Calu3 (cell line): ENCODE results near the gene ELN. TPM values are rescaled to one million over a fixed set of nuclear protein-coding genes. Genes with fewer than 3 reads are reported as not detected.
A peak's percentile ranks its signal among the peaks of the same experiment; 100 is the strongest.

Source experiments
- BruUV-seq: library from RNA; stranded (reverse); fragments of 400-500 nt; replicated peaks from 2 replicates; lab custom pipeline; 2021; lab: Mats Ljungman, UMichigan
- CTCF ChIA-PET: fragments of 300-600 bp; sonication (Branson Sonifier 250); formaldehyde crosslinking; loops from one replicate; lab custom pipeline; 2022; ENCODE audit warnings: antibody characterized with exemption; lab: Charles Lee
- DNase-seq: peaks from one replicate; pipeline ENCODE4 v3.0.0; 2022
- H3K27ac Mint-ChIP-seq: one replicate; pipeline ENCODE4 v1.8.0; 2022; ENCODE audit warnings: mixed read lengths; ENCODE audit not compliant: unreplicated experiment
- H3K27me3 Mint-ChIP-seq: one replicate; pipeline ENCODE4 v1.8.0; 2022; ENCODE audit warnings: mixed read lengths; ENCODE audit not compliant: unreplicated experiment
- H3K36me3 Mint-ChIP-seq: one replicate; pipeline ENCODE4 v1.8.0; 2022; ENCODE audit warnings: mild to moderate bottlenecking, moderate library complexity, mixed read lengths; ENCODE audit not compliant: insufficient read depth, unreplicated experiment
- H3K4me1 Mint-ChIP-seq: one replicate; pipeline ENCODE4 v1.8.0; 2022; ENCODE audit warnings: mild to moderate bottlenecking, low read depth, mixed read lengths; ENCODE audit not compliant: unreplicated experiment
- H3K4me3 Mint-ChIP-seq: one replicate; pipeline ENCODE4 v1.8.0; 2022; ENCODE audit warnings: mild to moderate bottlenecking, low read depth, moderate library complexity, mixed read lengths; ENCODE audit not compliant: unreplicated experiment
- H3K9me3 Mint-ChIP-seq: one replicate; pipeline ENCODE4 v1.8.0; 2022; ENCODE audit warnings: low read depth, mixed read lengths; ENCODE audit not compliant: unreplicated experiment
- intact Hi-C: fragments of 100-400 bp; cut with micrococcal nuclease; formaldehyde crosslinking; loops from one replicate; pipeline ENCODE4 v1.10.0; 2022; ENCODE audit not compliant: unreplicated experiment
- total RNA-seq: library from RNA; stranded (reverse); gene quantifications from 2 replicates; pipeline ENCODE4 v1.2.3, GENCODE V29; 2022
- TF ChIP-seq, protein P1 (sequence below): fragments of 200-600 bp; IDR thresholded peaks from one replicate; pipeline ENCODE4 v1.8.0; 2022; ENCODE audit warnings: antibody characterized with exemption; ENCODE audit not compliant: unreplicated experiment

Gene ELN
- total RNA-seq, 1 experiment from 2014 or later: 0.42 TPM

DNA sequence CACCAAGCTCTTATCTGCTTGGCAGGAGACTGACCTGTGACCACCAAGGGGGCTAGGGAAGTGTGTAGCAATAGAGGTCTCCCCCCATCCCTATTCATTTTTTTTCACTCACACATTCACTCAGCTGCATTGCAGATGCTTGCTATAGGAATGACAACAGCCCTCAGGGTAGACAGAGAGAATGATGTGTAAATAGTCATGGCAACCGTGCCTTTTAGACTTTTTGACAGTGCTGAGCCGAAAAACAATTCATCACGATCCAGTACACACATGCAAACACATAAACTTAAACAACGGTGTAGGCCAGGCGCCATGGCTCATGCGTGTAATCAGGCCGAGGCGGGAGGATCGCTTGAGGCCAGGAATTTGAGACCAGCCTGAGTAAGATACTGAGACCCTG is 7.6 kb upstream of the ELN start:
- BruUV-seq: no TSS peak
- H3K27me3 Mint-ChIP-seq: peaks cover 38% of the 10 kb centered on the region
- H3K4me1 Mint-ChIP-seq: no peaks in the 10 kb centered on the region
- H3K9me3 Mint-ChIP-seq: no peaks in the 10 kb centered on the region
- H3K36me3 Mint-ChIP-seq: peaks cover 5% of the 10 kb centered on the region
- intact Hi-C loops: no loop called here
- no peak for DNase-seq
- CTCF ChIA-PET: interaction anchor here (0.6 kb wide), 1 partner anchor 152 kb away, joined by 3 read pairs; no protein-coding TSS in a partner anchor
- H3K27ac Mint-ChIP-seq: no peak overlapping the region
- TF ChIP-seq, protein P1, sequence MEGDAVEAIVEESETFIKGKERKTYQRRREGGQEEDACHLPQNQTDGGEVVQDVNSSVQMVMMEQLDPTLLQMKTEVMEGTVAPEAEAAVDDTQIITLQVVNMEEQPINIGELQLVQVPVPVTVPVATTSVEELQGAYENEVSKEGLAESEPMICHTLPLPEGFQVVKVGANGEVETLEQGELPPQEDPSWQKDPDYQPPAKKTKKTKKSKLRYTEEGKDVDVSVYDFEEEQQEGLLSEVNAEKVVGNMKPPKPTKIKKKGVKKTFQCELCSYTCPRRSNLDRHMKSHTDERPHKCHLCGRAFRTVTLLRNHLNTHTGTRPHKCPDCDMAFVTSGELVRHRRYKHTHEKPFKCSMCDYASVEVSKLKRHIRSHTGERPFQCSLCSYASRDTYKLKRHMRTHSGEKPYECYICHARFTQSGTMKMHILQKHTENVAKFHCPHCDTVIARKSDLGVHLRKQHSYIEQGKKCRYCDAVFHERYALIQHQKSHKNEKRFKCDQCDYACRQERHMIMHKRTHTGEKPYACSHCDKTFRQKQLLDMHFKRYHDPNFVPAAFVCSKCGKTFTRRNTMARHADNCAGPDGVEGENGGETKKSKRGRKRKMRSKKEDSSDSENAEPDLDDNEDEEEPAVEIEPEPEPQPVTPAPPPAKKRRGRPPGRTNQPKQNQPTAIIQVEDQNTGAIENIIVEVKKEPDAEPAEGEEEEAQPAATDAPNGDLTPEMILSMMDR: no peak
- no peak overlapping the region for H3K4me3 Mint-ChIP-seq

DNA sequence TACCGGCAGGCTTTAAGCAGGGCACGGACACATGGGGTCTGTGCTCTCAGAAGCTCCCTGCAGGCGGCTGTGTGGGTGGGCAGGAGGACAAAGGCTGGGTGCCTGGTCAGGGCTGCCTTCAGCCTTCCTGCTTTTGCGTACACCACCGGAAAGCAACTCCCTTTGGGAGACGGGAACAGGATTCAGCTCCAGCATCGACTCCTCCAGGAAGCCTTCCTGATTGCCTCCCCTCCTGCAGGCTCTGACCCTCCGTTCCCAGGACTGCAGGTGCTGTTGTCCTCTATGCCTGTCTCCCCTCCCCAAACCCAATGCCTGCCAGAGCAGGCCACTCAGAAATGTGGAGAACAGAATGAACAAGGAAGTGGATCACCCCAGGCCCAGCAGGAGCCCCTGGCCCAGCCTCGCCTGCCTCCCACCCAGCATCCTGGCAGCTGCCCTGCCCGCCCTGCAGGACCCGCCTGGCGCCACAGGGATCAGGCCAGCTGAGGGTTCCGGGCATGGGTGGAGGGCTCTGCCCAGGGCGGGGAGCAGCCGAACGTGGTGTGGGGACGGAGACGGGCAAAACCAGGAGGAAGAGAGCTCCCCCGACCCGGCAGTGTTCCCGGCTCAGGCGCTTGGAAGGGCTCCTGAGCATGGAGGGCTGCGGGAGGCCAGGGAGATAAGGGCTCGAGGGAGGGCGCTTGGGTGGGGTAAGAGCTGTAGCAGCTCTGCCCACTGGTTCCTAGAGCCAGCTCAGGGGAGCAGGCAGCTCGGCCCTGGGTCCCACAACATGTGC is 6.2 kb upstream of the ELN start:
- Mint-ChIP-seq H3K9me3 (no peaks in the 10 kb centered on the region), H3K36me3 (peaks cover 5% of the 10 kb centered on the region), H3K4me1 (peaks cover 5% of the 10 kb centered on the region), H3K27me3 (peaks cover 52% of the 10 kb centered on the region), H3K4me3 (no peak overlapping the region), H3K27ac (no peak overlapping the region)
- CTCF ChIA-PET: no interaction called here
- DNase-seq: no peak
- TF ChIP-seq, protein P1: no peak
- no TSS peak for BruUV-seq
- intact Hi-C loops: no loop called here

DNA sequence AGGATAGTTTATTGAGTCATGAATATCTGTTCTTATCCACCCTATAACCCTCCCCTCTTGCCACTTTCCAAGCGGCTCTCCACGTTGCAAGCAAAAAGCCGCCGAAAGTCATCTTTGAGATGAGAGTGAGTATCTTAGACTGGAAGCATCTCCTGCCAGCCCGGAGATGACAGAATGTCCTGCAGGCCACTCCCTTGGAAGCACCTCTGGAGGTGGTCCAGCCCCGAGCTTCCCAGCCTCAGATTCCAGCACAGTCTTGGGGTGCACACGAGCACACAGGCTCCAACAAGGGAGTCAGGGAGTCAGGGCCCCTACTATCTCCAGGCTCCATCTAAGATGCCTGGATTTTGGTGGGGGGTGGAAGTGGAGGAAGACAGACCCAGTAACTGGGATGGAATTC is 5.5 kb upstream of the ELN start:
- CTCF ChIA-PET: no interaction called here
- intact Hi-C loops: no loop called here

DNA sequence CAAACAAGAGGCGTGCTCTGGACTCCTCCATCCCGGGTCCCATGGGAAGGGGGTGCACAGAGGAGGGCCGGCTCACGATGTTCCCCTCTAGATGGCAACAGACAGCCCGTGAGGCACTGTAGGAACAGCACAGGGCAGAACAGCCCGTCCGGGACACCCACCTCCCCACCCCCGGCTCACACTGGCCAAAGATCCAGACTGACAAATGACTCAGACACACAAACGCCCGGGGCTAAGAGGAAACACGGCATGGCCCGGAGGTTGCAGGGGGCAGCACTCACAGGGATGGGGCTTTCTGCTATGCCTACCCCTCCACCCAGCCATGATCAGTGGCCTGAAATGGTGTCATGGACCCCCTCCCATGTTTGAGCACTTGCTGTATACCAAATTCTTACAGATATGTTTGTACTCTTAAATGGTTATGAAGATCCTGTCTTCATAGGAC is 4.9 kb upstream of the ELN start:
- Mint-ChIP-seq H3K36me3 (peaks cover 5% of the 10 kb centered on the region), H3K27me3 (peaks cover 46% of the 10 kb centered on the region), H3K4me1 (peaks cover 7% of the 10 kb centered on the region), H3K9me3 (no peaks in the 10 kb centered on the region), H3K4me3 (no peak overlapping the region), H3K27ac (no peak overlapping the region)
- BruUV-seq: no TSS peak
- intact Hi-C loops: no loop called here
- TF ChIP-seq, protein P1: no peak
- peak; percentile 48 for DNase-seq
- CTCF ChIA-PET: no interaction called here

More for the DNA sequence above, 5.5 kb upstream of the ELN start:
- Mint-ChIP-seq H3K36me3 (peaks cover 5% of the 10 kb centered on the region), H3K4me1 (peaks cover 7% of the 10 kb centered on the region), H3K4me3 (no peak overlapping the region), H3K27ac (no peak overlapping the region), H3K27me3 (peaks cover 52% of the 10 kb centered on the region), H3K9me3 (no peaks in the 10 kb centered on the region)
- TF ChIP-seq, protein P1: no peak
- no TSS peak for BruUV-seq
- no peak for DNase-seq
